ENCODE data around the gene KCNH1. TPM values are rescaled to one million over a fixed set of nuclear protein-coding genes. Genes with fewer than 3 reads are reported as not detected.
"Not testable (repeated sequence)": the region's sequence is repeated elsewhere in the genome, so short reads cannot be mapped to it uniquely, and the experiment has no call there.

The KCNH1 gene
- total RNA-seq, 1 experiment from 2014 or later = not detected

- Histone ChIP-seq H3K4me2 (ENCODE audit: low read length) (no peak overlapping the region), H3K27ac (ENCODE audit: low read depth, low read length) (no peak overlapping the region), H3K9me3 (ENCODE audit: control insufficient read depth in 1 of 2, insufficient read depth in 1 of 2, low read depth in 1 of 2, low read length in 2 of 2) (no peaks in the 10 kb centered on the region), H4K20me1 (ENCODE audit: insufficient read depth) (no peaks in the 10 kb centered on the region), H3K4me1 (ENCODE audit: control insufficient read depth in 1 of 2, insufficient read depth in 2 of 2, low read length in 2 of 2) (no peaks in the 10 kb centered on the region), H3K27me3 (ENCODE audit: insufficient read depth, low read length) (peaks cover 48% of the 10 kb centered on the region), H3K9ac (ENCODE audit: low read length) (no peak overlapping the region), H3K36me3 (ENCODE audit: control insufficient read depth in 1 of 2, insufficient read depth in 2 of 2, low read length in 2 of 2) (no peaks in the 10 kb centered on the region), H2AFZ (ENCODE audit: low read depth, low read length, poor library complexity, severe bottlenecking) (no peak overlapping the region), H3K79me2 (ENCODE audit: insufficient read depth, low read length) (no peaks in the 10 kb centered on the region), H3K9me2 (ENCODE audit: insufficient read depth) (no peaks in the 10 kb centered on the region), H3K4me3 (replicated peaks in 1 of 2; ENCODE audit: low read depth in 1 of 2, low read length in 2 of 2) (no peak overlapping the region)
- intact Hi-C loops (cut with micrococcal nuclease) = no loop called here
- DNase-seq (ENCODE audit: low read depth, low spot score) = no peak
- ChIA-PET RAD21 (ENCODE audit: low non-redundant PET in 1 of 2, low total read pairs in 2 of 2, uncharacterized antibody in 2 of 2, unreplicated experiment in 2 of 2) (no interaction called here), CTCF (no interaction called here), POLR2A (no interaction called here)
- TF ChIP-seq SP1 (IDR thresholded peaks at IDR 0.05; ENCODE audit: low read depth) = no peak
- TF ChIP-seq TCF7L2 (IDR thresholded peaks at IDR 0.05; ENCODE audit: borderline replicate concordance, extremely low read depth, insufficient read depth, insufficient read length) = no peak
- no peak for TF ChIP-seq ZFX (IDR thresholded peaks at IDR 0.05)
- TF ChIP-seq POLR2AphosphoS5 (IDR thresholded peaks at IDR 0.05; ENCODE audit: low read depth, low read length) = no peak
- no peak for TF ChIP-seq EZH2phosphoT487 (IDR thresholded peaks at IDR 0.05; ENCODE audit: borderline replicate concordance)
- TF ChIP-seq, protein P1, sequence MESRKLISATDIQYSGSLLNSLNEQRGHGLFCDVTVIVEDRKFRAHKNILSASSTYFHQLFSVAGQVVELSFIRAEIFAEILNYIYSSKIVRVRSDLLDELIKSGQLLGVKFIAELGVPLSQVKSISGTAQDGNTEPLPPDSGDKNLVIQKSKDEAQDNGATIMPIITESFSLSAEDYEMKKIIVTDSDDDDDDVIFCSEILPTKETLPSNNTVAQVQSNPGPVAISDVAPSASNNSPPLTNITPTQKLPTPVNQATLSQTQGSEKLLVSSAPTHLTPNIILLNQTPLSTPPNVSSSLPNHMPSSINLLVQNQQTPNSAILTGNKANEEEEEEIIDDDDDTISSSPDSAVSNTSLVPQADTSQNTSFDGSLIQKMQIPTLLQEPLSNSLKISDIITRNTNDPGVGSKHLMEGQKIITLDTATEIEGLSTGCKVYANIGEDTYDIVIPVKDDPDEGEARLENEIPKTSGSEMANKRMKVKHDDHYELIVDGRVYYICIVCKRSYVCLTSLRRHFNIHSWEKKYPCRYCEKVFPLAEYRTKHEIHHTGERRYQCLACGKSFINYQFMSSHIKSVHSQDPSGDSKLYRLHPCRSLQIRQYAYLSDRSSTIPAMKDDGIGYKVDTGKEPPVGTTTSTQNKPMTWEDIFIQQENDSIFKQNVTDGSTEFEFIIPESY (IDR thresholded peaks at IDR 0.05; ENCODE audit: extremely low read depth, insufficient replicate concordance, low read length) = no peak
- no peak for TF ChIP-seq CEBPB (IDR thresholded peaks at IDR 0.05; ENCODE audit: low read depth)
- no peak for TF ChIP-seq YY1 (IDR thresholded peaks at IDR 0.05; ENCODE audit: extremely low read depth, insufficient replicate concordance, low read depth, low read length)
- TF ChIP-seq ATF3 (IDR thresholded peaks at IDR 0.05) = no peak
- no peak for TF ChIP-seq ZNF274 (IDR thresholded peaks at IDR 0.05; ENCODE audit: low read depth, low read length)
- no peak for TF ChIP-seq CBX3 (IDR thresholded peaks at IDR 0.05; ENCODE audit: low read depth)
- TF ChIP-seq SRF (IDR thresholded peaks at IDR 0.05; ENCODE audit: low read depth) = no peak
- TF ChIP-seq MAX (IDR thresholded peaks at IDR 0.05) = no peak
- ATAC-seq = no peak
- BruUV-seq (replicated peaks) = no TSS peak
Observed at GRCh38 chr1:211013346-211014240, 120.4 kb downstream of the KCNH1 start.

DNA sequence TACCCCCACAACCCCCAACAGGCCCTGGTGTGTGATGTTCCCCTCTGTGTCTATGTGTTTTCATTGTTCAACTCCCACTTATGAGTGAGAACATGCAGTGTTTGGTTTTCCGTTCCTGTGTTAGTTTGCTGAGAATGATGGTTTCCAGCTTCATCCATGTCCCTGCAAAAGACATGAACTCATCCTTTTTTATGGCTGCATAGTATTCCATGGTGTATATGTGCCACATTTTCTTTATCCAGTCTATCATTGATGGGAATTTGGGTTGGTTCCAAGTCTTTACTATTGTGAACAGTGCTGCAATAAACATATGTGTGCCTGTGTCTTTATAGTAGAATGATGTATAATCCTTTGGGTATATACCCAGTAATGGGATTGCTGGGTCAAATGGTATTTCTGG is 122.8 kb downstream of the KCNH1 start:
- H3K4me1 ChIP-seq (ENCODE audit: control insufficient read depth in 1 of 2, insufficient read depth in 2 of 2, low read length in 2 of 2); H2AFZ ChIP-seq (ENCODE audit: low read depth, low read length, poor library complexity, severe bottlenecking); BruUV-seq (replicated peaks); H3K9me3 ChIP-seq (ENCODE audit: control insufficient read depth in 1 of 2, insufficient read depth in 1 of 2, low read depth in 1 of 2, low read length in 2 of 2); H3K79me2 ChIP-seq (ENCODE audit: insufficient read depth, low read length); H4K20me1 ChIP-seq (ENCODE audit: insufficient read depth); DNase-seq (ENCODE audit: low read depth, low spot score); H3K36me3 ChIP-seq (ENCODE audit: control insufficient read depth in 1 of 2, insufficient read depth in 2 of 2, low read length in 2 of 2); H3K27ac ChIP-seq (ENCODE audit: low read depth, low read length); CTCF ChIA-PET; H3K9ac ChIP-seq (ENCODE audit: low read length); ATAC-seq; H3K9me2 ChIP-seq (ENCODE audit: insufficient read depth); RAD21 ChIA-PET (ENCODE audit: low non-redundant PET in 1 of 2, low total read pairs in 2 of 2, uncharacterized antibody in 2 of 2, unreplicated experiment in 2 of 2); H3K4me3 ChIP-seq (replicated peaks in 1 of 2; ENCODE audit: low read depth in 1 of 2, low read length in 2 of 2); POLR2A ChIA-PET; intact Hi-C loops (cut with micrococcal nuclease); H3K4me2 ChIP-seq (ENCODE audit: low read length): not testable (repeated sequence)
- peaks cover 51% of the 10 kb centered on the region for H3K27me3 ChIP-seq (ENCODE audit: insufficient read depth, low read length)

All from HCT116 (cell line).